Amygdala (tissue), 56 donors: ENCODE data around the gene C20orf173.
"Not testable (repeated sequence)": the region's sequence is repeated elsewhere in the genome, so short reads cannot be mapped to it uniquely, and the experiment has no call there.

Source experiments
- DNase-seq, 56 donors: peaks; one replicate each; lab custom pipeline; 2025; lab: John Stamatoyannopoulos, UW

C20orf173 gene

GRCh38 chr20:35547329-35547728 lies 17.9 kb upstream of the C20orf173 start:
- no peak for DNase-seq

GRCh38 chr20:35546127-35546526 lies 16.7 kb upstream of the C20orf173 start:
- DNase-seq, result no peak

- not testable (repeated sequence) for DNase-seq
Observed at GRCh38 chr20:35544941-35545340, 15.5 kb upstream of the C20orf173 start.

- DNase-seq, result no peak
Observed at GRCh38 chr20:35544436-35544835, 15.0 kb upstream of the C20orf173 start.

- DNase-seq, result no peak
Observed at GRCh38 chr20:35542990-35543389, 13.5 kb upstream of the C20orf173 start.

GRCh38 chr20:35541783-35542662 lies 12.6 kb upstream of the C20orf173 start, which contains the start of gene ERGIC3:
Gene ERGIC3 (plus strand): TSS chr20:35542078. CDS start chr20:35542098, 20 bp downstream.
- DNase-seq, result peak; percentile 38 to 95 (median 88)

GRCh38 chr20:35541118-35541782 lies 11.8 kb upstream of the C20orf173 start:
- no peak for DNase-seq

GRCh38 chr20:35539756-35540212 lies 10.3 kb upstream of the C20orf173 start:
- DNase-seq, result peak in 1 of 56 donors; percentile 4

GRCh38 chr20:35527122-35527769 lies 2.2 kb downstream of the C20orf173 start:
- DNase-seq, result no peak

- DNase-seq, result no peak
Observed at GRCh38 chr20:35525639-35526038, 3.8 kb downstream of the C20orf173 start.

GRCh38 chr20:35523298-35523888 lies 6.1 kb downstream of the C20orf173 start:
- DNase-seq, result no peak

GRCh38 chr20:35518955-35519354 lies 10.5 kb downstream of the C20orf173 start:
- DNase-seq, result no peak

GRCh38 chr20:35517767-35518166 lies 11.7 kb downstream of the C20orf173 start:
- DNase-seq, result not testable (repeated sequence)

GRCh38 chr20:35517125-35517524 lies 12.3 kb downstream of the C20orf173 start:
- DNase-seq, result no peak

- no peak for DNase-seq
Observed at GRCh38 chr20:35515949-35516645, 13.4 kb downstream of the C20orf173 start.

GRCh38 chr20:35515341-35515740 lies 14.1 kb downstream of the C20orf173 start:
- no peak for DNase-seq

- no peak for DNase-seq
Observed at GRCh38 chr20:35514371-35514932, 15.0 kb downstream of the C20orf173 start.

- peak in 13 of 56 donors; percentile 3 to 37 (median 15) for DNase-seq
Observed at GRCh38 chr20:35511814-35512420, 17.5 kb downstream of the C20orf173 start.
